Breast epithelium (tissue), 4 donors: ENCODE results near the gene TMOD3. TPM values are rescaled to one million over a fixed set of nuclear protein-coding genes. Genes with fewer than 3 reads are reported as not detected.

Source experiments
- DNase-seq, 2 donors: peaks; one replicate each; pipeline ENCODE4 v3.0.0-alpha.2; 2019; ENCODE audit warnings: low spot score in 2 of 2
- H3K27ac ChIP-seq, 2 donors: fragments of 200-600 bp; sonication (generic) in 1 of 2; one replicate each; pipeline ENCODE4 v1.5.1; 2016 to 2019; ENCODE audit warnings: mild to moderate bottlenecking in 1 of 2
- H3K27me3 ChIP-seq, 2 donors: fragments of 200-600 bp; sonication (generic) in 1 of 2; one replicate each; pipeline versions ENCODE4 v1.5.1 to v1.6.0; 2017 to 2019; ENCODE audit warnings: control low read depth in 1 of 2, mild to moderate bottlenecking in 1 of 2
- H3K36me3 ChIP-seq: fragments of 200-600 bp; one replicate; pipeline ENCODE4 v1.5.1; 2019
- H3K4me1 ChIP-seq, 2 donors: fragments of 200-600 bp; sonication (generic); one replicate each; pipeline ENCODE4 v1.5.1; 2016 to 2019; ENCODE audit warnings: control low read depth in 1 of 2
- H3K4me3 ChIP-seq, 3 donors: fragments of 200-600 bp; sonication (generic); 1 replicate in 2 of 3; 2 replicates in 1 of 3; pipeline ENCODE4 v1.5.1; 2016 to 2019; ENCODE audit warnings: mild to moderate bottlenecking in 3 of 3, moderate library complexity in 2 of 3
- H3K9me3 ChIP-seq, 2 donors: fragments of 200-600 bp; sonication (generic) in 1 of 2; one replicate each; pipeline ENCODE4 v1.5.1; 2016 to 2019; ENCODE audit warnings: control low read depth in 1 of 2
- CTCF ChIP-seq, 3 donors: fragments of 450-650 bp; IDR thresholded peaks; one replicate each; pipeline ENCODE4 v1.5.1; 2016 to 2017; ENCODE audit warnings: antibody characterized with exemption in 3 of 3, mild to moderate bottlenecking in 3 of 3, moderate library complexity in 3 of 3
- POLR2A ChIP-seq: fragments of 450-650 bp; IDR thresholded peaks from one replicate; pipeline ENCODE4 v1.6.1; 2016; ENCODE audit warnings: antibody characterized with exemption, mild to moderate bottlenecking, moderate library complexity
- POLR2AphosphoS5 ChIP-seq, 3 donors: sonication (generic); formaldehyde crosslinking; IDR thresholded peaks; one replicate each; pipeline ENCODE4 v1.6.1; 2017; ENCODE audit warnings: antibody characterized with exemption in 3 of 3
- intact Hi-C: fragments of 100-400 bp; cut with DNase I; formaldehyde crosslinking; loops from one replicate; pipeline ENCODE4 v1.15.1; 2023; ENCODE audit warnings: low total_unique reads
- total RNA-seq, 3 donors: library from RNA; depleted of rRNA; stranded (reverse); fragments of >200 nt; gene quantifications; one replicate each; pipeline ENCODE4 v1.1.0, GENCODE V29; 2016

Gene TMOD3
- total RNA-seq, 3 donors from 2014 or later: 24.9 to 31.4 (median 27.5) TPM

- H3K9me3 ChIP-seq: no peaks in the 10 kb centered on the region
- no peak overlapping the region for H3K27ac ChIP-seq
- no peaks in the 10 kb centered on the region for H3K4me1 ChIP-seq
- no peaks in the 10 kb centered on the region for H3K27me3 ChIP-seq
- no peak overlapping the region for H3K4me3 ChIP-seq
- no peak for TF ChIP-seq CTCF (IDR thresholded peaks at IDR 0.05)
- H3K36me3 ChIP-seq: no peaks in the 10 kb centered on the region
- intact Hi-C loops: no loop called here
- no peak for DNase-seq
Measured at GRCh38 chr15:51846066-51846462, 16.6 kb downstream of the TMOD3 start.

- Histone ChIP-seq H3K9me3 (no peaks in the 10 kb centered on the region), H3K4me3 (no peak overlapping the region), H3K27ac (no peak overlapping the region), H3K4me1 (no peaks in the 10 kb centered on the region), H3K27me3 (no peaks in the 10 kb centered on the region), H3K36me3 (no peaks in the 10 kb centered on the region)
- DNase-seq: no peak
- no peak for TF ChIP-seq POLR2AphosphoS5 (IDR thresholded peaks at IDR 0.05)
- TF ChIP-seq POLR2A: no peak
- TF ChIP-seq CTCF (IDR thresholded peaks at IDR 0.05): no peak
- intact Hi-C loops: no loop called here
Measured at GRCh38 chr15:51846463-51847230, 17.2 kb downstream of the TMOD3 start.

GRCh38 chr15:51848811-51849210, 19.4 kb downstream of the TMOD3 start:
- no peak for TF ChIP-seq CTCF (IDR thresholded peaks at IDR 0.05)
- TF ChIP-seq POLR2A: no peak
- TF ChIP-seq POLR2AphosphoS5 (IDR thresholded peaks at IDR 0.05): no peak
- H3K4me3 ChIP-seq: no peak overlapping the region
- no peaks in the 10 kb centered on the region for H3K4me1 ChIP-seq
- H3K27ac ChIP-seq: no peak overlapping the region
- no peak for DNase-seq
- H3K27me3 ChIP-seq: no peaks in the 10 kb centered on the region
- intact Hi-C loops: no loop called here
- H3K36me3 ChIP-seq: no peaks in the 10 kb centered on the region
- H3K9me3 ChIP-seq: no peaks in the 10 kb centered on the region

- Histone ChIP-seq H3K27ac (no peak overlapping the region), H3K4me1 (no peaks in the 10 kb centered on the region), H3K4me3 (no peak overlapping the region), H3K36me3 (no peaks in the 10 kb centered on the region), H3K27me3 (no peaks in the 10 kb centered on the region), H3K9me3 (no peaks in the 10 kb centered on the region)
- TF ChIP-seq POLR2AphosphoS5 (IDR thresholded peaks at IDR 0.05): no peak
- no peak for TF ChIP-seq POLR2A
- no peak for TF ChIP-seq CTCF (IDR thresholded peaks at IDR 0.05)
- no peak for DNase-seq
- intact Hi-C loops: no loop called here
Measured at GRCh38 chr15:51849860-51850259, 20.4 kb downstream of the TMOD3 start.

DNA sequence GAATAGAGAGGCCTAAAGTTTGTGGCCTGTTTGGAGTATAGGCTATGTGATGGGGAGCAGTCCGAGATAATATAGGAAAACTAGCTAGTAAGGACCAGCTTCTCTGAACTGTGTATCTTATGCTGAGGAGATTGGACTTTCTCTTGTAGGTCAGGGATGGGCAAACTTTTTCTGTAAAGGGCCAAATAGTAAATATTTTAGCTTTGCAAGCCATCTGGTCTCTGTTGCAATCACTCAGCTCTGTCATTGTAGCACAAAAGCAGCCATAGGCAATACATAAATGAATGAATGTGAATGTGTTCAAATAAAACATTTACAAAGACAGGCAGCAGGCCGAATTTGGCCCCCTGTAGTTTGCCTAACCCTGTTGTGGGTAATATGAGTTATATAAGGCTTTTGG, 24.5 kb downstream of the TMOD3 start:
- no peak for DNase-seq
- Histone ChIP-seq H3K4me1 (no peaks in the 10 kb centered on the region), H3K9me3 (no peaks in the 10 kb centered on the region), H3K4me3 (no peak overlapping the region), H3K36me3 (no peaks in the 10 kb centered on the region), H3K27me3 (no peaks in the 10 kb centered on the region), H3K27ac (no peak overlapping the region)
- TF ChIP-seq POLR2A: no peak
- no peak for TF ChIP-seq CTCF (IDR thresholded peaks at IDR 0.05)
- TF ChIP-seq POLR2AphosphoS5 (IDR thresholded peaks at IDR 0.05): no peak
- intact Hi-C loops: no loop called here
